ENCODE results near the gene ARFRP1. TPM values are rescaled to one million over a fixed set of nuclear protein-coding genes. Genes with fewer than 3 reads are reported as not detected.

Gene ARFRP1
- total and polyA plus RNA-seq, 2 experiments from 2014 or later, result 16.7 to 24.6 TPM

- no peak overlapping the region for H3K27ac Mint-ChIP-seq
- Histone ChIP-seq H3K79me2 (replicated peaks; ENCODE audit: insufficient read depth) (no peaks in the 10 kb centered on the region), H2AFZ (no peak overlapping the region), H3K36me3 (ENCODE audit: insufficient read depth) (no peaks in the 10 kb centered on the region), H3K27ac (ENCODE audit: low read depth) (no peak overlapping the region), H3K4me3 (no peak overlapping the region), H3K27me3 (ENCODE audit: insufficient read depth) (no peaks in the 10 kb centered on the region), H3F3A (replicated peaks; ENCODE audit: low read depth) (peaks cover 19% of the 10 kb centered on the region), H3K4me1 (ENCODE audit: insufficient read depth) (peaks cover 4% of the 10 kb centered on the region; the same call in 1 of the 2 replicates), H4K20me1 (replicated peaks; ENCODE audit: insufficient read depth) (no peaks in the 10 kb centered on the region), H3K9me2 (ENCODE audit: insufficient read depth) (no peaks in the 10 kb centered on the region), H3K4me2 (peak overlapping the region; percentile 32; the same call in 1 of the 2 replicates)
- no peak overlapping the region for H3K4me3 Mint-ChIP-seq
- H3K27me3 Mint-ChIP-seq (ENCODE audit: insufficient read depth, low read depth, poor library complexity), result peaks cover 5% of the 10 kb centered on the region
- peak; percentile 62 for DNase-seq (ENCODE audit: low spot score)
- H3K9me3 Mint-ChIP-seq, result no peaks in the 10 kb centered on the region
- H3K4me1 Mint-ChIP-seq, result peaks cover 13% of the 10 kb centered on the region
- no peaks in the 10 kb centered on the region; the same call in 2 of the 3 replicates for H3K36me3 Mint-ChIP-seq (ENCODE audit: low read depth)
- peak; percentile 51 for ATAC-seq
- TF ChIP-seq CTCF (conservative IDR thresholded peaks at IDR 0.05; ENCODE audit: low read depth in 2 of 2) (peak; percentile 28 to 49), STAT1 (IDR thresholded peaks at IDR 0.05; ENCODE audit: unreplicated experiment) (no peak), ZNF462 (CRISPR knock-in tag; IDR thresholded peaks at IDR 0.05) (no peak)
Observed at GRCh38 chr20:63752411-63753101, 44.8 kb upstream of the ARFRP1 start.
